Activated naive CD4-positive, alpha-beta T cell treated with anti-CD3 and anti-CD28 coated beads for 36 hours (primary cell): Measurements from ENCODE around the gene BRICD5. TPM values are rescaled to one million over a fixed set of nuclear protein-coding genes. Genes with fewer than 3 reads are reported as not detected.

Experiments
- CTCF ChIA-PET: fragments of 350-600 bp; sonication (Branson Sonifier 250); formaldehyde crosslinking; loops from one replicate; lab custom pipeline; 2021; ENCODE audit warnings: antibody characterized with exemption; lab: Charles Lee
- DNase-seq: peaks from one replicate; pipeline ENCODE4 v3.0.0-alpha.2; 2020
- H3K27ac Mint-ChIP-seq: one replicate; pipeline ENCODE4 v1.8.0; 2021; ENCODE audit warnings: mild to moderate bottlenecking, mixed read lengths
- H3K27me3 Mint-ChIP-seq: one replicate; pipeline ENCODE4 v1.8.0; 2021; ENCODE audit warnings: low read depth, mixed read lengths
- H3K36me3 Mint-ChIP-seq: one replicate; pipeline ENCODE4 v1.8.0; 2021; ENCODE audit warnings: low read depth, mixed read lengths
- H3K4me1 Mint-ChIP-seq: one replicate; pipeline ENCODE4 v1.8.0; 2021; ENCODE audit warnings: low read depth, mixed read lengths
- H3K4me3 Mint-ChIP-seq: one replicate; pipeline ENCODE4 v1.8.0; 2021; ENCODE audit warnings: mild to moderate bottlenecking, moderate library complexity, mixed read lengths
- H3K9me3 Mint-ChIP-seq: one replicate; pipeline ENCODE4 v1.8.0; 2021; ENCODE audit warnings: mixed read lengths
- intact Hi-C: fragments of 100-400 bp; cut with micrococcal nuclease; formaldehyde crosslinking; loops from one replicate; pipeline ENCODE4 v1.15.1; 2023
- total RNA-seq, 2 experiments: library from RNA; stranded (reverse); gene quantifications; one replicate each; pipeline ENCODE4 v1.2.3, GENCODE V29; 2021

BRICD5 gene
- total RNA-seq, 2 experiments from 2014 or later: 2.6 to 3.1 TPM

DNA sequence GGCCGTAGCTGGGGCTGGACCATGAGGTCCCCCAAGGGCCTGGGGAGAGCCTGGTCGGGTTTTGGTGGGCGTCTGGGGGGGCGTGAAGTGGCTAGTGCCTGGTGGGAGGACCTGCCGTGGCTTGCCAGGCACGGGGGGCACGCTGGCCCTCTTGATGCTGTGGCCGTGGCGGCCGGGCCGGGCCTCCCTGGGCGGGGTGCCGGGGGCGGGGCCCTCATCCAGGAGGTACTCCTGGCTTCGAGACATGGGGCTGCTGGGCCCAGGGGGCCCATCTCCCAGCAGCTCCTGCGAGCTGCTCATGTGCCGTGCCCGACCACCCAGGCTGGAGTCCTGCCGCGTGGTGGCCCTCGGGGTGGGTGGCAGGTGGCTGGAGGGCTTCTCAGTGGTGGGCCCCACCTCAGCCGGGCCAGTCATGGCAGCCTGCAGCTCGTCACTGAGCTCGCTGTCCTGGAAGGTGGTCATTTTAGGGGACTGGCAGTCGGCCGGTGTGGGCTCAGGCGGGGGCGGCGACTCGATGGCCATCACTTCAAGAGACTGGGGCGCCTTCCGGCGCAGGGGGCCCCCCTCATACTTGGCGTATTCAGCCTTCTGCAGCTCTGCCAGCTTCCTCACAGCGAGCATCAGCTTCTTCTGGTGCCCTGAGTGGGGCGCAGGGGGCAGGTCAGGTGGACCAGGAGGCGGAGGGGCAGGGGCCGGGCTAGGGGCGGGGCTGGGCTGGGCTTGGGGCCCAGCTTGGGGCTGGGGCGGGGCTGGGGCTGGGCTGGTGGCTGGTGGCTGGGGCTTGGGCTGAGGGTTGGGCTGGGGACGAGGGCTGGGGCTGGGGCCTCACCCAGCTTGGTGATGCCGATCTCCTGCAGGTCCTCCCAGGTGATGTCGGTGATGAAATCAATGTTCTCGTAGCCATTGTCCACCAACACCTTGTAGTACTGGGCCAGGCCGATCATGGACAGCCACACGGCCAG, 29.4 kb downstream of the BRICD5 start:
- no peak for DNase-seq
- intact Hi-C loops: no loop called here
- H3K9me3 Mint-ChIP-seq: no peaks in the 10 kb centered on the region
- peaks cover 2% of the 10 kb centered on the region for H3K36me3 Mint-ChIP-seq
- no peaks in the 10 kb centered on the region for H3K27me3 Mint-ChIP-seq
- CTCF ChIA-PET: interaction anchor here (0.6 kb wide), 1 partner anchor 135 kb away, joined by 9 read pairs; no protein-coding TSS in a partner anchor
- no peak overlapping the region for H3K4me3 Mint-ChIP-seq
- H3K4me1 Mint-ChIP-seq: no peaks in the 10 kb centered on the region
- no peak overlapping the region for H3K27ac Mint-ChIP-seq

DNA sequence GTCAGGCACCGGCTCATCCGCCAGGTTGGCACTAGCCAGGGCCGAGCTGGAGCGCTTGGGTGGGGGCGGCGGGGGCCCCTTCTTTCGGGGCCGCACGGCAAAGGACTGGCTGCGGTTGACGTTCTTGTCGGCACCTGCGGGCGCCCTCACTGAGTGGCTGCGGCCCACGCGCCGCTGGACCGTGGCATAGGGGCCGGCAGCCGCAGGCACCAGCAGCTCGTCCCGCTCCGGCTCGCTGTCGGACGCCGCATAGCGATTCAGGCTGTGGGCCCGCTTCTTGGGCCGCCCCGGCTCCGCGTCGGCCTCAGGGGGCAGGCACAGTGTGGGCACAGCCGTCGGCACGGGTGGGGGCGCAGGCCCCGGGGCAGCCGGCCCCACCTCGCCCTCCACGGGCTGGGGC, 30.2 kb downstream of the BRICD5 start:
- CTCF ChIA-PET: interaction anchor here (0.6 kb wide), 1 partner anchor 136 kb away, joined by 9 read pairs; no protein-coding TSS in a partner anchor

DNA sequence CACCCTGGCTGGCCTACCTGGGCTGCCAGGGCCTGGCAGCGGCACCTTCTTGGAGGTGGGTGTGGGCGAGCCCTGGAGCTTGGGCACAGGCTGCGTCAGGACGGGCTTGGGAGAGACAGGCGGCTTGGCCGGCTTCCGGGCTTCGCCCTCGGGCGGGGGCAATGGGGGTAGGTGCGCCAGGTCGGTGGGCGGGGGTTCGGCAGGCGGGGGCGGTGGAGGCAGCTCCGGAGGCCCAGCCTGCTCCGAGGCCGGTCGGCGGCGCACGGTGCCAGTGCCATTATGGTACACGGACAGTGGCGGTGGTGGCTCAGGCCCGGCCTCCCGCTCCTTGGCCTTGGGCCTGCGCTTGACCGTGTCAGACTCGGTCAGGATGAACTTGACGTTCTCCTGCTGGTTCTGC, 31.1 kb downstream of the BRICD5 start:
- Mint-ChIP-seq H3K9me3 (no peaks in the 10 kb centered on the region), H3K4me1 (no peaks in the 10 kb centered on the region), H3K4me3 (no peak overlapping the region), H3K36me3 (peaks cover 5% of the 10 kb centered on the region), H3K27ac (no peak overlapping the region), H3K27me3 (no peaks in the 10 kb centered on the region)
- CTCF ChIA-PET: no interaction called here
- intact Hi-C loops: no loop called here
- no peak for DNase-seq

More for the DNA sequence above, 30.2 kb downstream of the BRICD5 start:
- no peaks in the 10 kb centered on the region for H3K4me1 Mint-ChIP-seq
- no peak overlapping the region for H3K27ac Mint-ChIP-seq
- DNase-seq: no peak
- intact Hi-C loops: no loop called here
- peaks cover 5% of the 10 kb centered on the region for H3K36me3 Mint-ChIP-seq
- H3K9me3 Mint-ChIP-seq: no peaks in the 10 kb centered on the region
- no peaks in the 10 kb centered on the region for H3K27me3 Mint-ChIP-seq
- H3K4me3 Mint-ChIP-seq: no peak overlapping the region

DNA sequence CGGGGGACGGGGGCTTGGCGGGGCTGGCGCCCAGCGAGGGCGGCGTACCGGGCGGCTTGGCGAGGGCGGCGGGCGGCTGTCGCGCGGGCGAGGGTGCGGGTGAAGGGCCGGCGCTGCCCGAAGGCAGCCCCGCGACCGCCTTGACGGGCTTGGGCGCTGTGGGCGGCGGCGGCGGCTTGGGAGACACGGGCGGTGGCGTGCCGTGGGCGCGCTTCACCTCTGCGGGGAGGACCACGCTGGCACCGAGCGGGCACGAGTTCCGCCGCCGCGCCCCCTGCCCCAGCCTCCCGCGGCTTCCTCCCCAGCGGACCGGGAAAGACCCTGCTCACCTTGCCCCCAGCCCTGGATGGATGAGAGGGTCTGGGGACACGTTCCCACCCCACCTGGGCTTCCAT, 31.6 kb downstream of the BRICD5 start:
- Mint-ChIP-seq H3K27me3 (no peaks in the 10 kb centered on the region), H3K27ac (no peak overlapping the region), H3K9me3 (no peaks in the 10 kb centered on the region), H3K4me1 (no peaks in the 10 kb centered on the region), H3K36me3 (peaks cover 8% of the 10 kb centered on the region), H3K4me3 (no peak overlapping the region)
- CTCF ChIA-PET: no interaction called here
- intact Hi-C loops: no loop called here
- no peak for DNase-seq

DNA sequence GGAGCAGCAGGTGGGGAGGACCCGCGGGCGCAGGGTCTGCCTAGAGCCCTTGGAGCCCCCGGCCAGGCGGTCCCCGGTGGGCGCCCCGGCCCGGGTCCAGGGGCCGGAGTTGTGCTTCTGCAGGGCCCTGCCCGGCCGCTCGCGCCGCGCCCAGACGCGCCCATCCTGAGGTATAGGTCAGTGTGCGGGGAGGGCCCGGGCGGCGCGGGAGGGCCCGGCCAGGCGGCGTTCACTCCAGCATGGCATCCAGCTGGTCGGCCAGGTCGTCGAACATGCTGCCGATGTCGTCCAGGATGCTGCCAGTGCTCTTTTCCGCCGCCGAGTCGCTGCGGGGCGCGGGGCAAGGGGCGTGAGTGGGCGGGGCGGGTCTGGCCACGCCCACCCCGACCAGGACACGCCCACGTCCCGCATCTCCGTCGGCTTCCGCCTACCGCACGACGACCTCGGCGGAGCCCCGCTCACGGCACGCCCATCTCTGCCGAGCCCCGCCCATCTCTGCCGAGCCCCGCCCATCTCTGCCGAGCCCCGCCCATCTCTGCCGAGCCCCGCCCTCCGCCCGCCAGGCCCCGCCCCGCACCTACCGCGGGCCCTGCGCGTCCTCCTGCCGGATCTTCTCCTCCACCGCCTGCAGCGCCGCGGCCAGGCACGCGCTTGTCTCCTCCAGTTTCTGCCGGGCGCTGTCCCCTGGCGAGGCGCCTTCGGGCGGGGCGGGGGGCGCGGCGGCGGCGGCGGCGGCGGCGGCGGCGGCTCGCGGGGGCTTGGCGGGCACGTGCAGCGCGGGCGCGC, 32.1 kb downstream of the BRICD5 start:
- DNase-seq: peak; percentile 12
- Mint-ChIP-seq H3K36me3 (peaks cover 11% of the 10 kb centered on the region), H3K27me3 (no peaks in the 10 kb centered on the region), H3K9me3 (no peaks in the 10 kb centered on the region), H3K4me1 (no peaks in the 10 kb centered on the region), H3K4me3 (no peak overlapping the region), H3K27ac (no peak overlapping the region)
- CTCF ChIA-PET: no interaction called here
- intact Hi-C loops: no loop called here

DNA sequence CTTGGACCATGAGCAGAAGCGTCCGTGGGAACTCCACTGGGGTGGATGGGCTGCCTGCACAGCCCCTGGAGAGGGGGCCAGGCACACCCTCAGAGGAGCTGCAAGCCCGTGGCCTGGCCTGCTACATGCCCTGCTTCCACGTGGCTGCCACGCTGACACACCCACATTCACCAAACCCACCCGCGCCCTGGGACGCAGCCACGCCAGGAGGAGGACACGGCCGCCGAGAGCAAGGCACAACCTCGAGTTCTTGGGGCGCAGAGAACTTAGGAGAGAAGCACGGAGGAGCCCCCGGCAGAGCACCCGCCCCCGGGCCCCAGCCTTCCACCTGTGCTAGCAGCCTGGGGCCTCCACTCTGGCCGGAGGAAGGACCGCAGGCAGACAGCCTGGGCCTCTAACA, 33.1 kb downstream of the BRICD5 start:
- Mint-ChIP-seq H3K9me3 (no peaks in the 10 kb centered on the region), H3K27me3 (no peaks in the 10 kb centered on the region), H3K27ac (no peak overlapping the region), H3K4me1 (no peaks in the 10 kb centered on the region), H3K4me3 (no peak overlapping the region), H3K36me3 (peaks cover 15% of the 10 kb centered on the region)
- DNase-seq: no peak
- intact Hi-C loops: no loop called here
- CTCF ChIA-PET: no interaction called here

DNA sequence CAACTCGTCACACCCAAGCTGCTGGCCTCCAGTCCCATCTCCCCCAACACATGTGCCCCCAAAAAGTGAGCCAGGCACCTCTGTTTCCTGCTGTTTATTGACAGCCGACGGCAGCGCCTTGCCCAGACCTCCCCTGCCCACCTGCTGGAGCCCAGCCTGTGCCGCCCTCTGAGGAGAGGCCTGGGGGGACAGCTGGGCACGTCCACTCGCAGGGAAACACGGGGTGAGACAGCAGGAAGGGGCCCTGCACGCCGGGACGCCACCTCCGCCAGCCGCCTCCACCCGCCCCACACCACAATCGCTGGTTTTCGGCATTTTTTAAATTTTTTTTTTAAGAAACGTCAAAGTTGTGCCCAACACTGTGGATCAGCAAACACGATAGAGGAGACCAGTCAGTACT, 33.6 kb downstream of the BRICD5 start:
- peaks cover 15% of the 10 kb centered on the region for H3K36me3 Mint-ChIP-seq
- no peaks in the 10 kb centered on the region for H3K9me3 Mint-ChIP-seq
- no peak for DNase-seq
- H3K27ac Mint-ChIP-seq: no peak overlapping the region
- H3K27me3 Mint-ChIP-seq: no peaks in the 10 kb centered on the region
- H3K4me1 Mint-ChIP-seq: no peaks in the 10 kb centered on the region
- intact Hi-C loops: no loop called here
- no peak overlapping the region for H3K4me3 Mint-ChIP-seq
- CTCF ChIA-PET: no interaction called here

DNA sequence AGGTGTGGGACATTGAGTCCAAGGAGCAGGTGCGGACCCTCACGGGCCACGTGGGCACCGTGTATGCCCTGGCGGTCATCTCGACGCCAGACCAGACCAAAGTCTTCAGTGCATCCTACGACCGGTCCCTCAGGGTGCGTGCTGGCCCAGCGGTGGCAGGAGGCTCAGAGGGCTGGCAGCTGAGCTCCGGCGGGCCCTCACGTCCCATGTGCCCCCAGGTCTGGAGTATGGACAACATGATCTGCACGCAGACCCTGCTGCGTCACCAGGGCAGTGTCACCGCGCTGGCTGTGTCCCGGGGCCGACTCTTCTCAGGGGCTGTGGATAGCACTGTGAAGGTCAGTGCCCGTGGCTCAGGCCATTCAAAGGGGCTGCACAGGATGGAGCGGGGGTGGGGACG, 34.6 kb downstream of the BRICD5 start:
- intact Hi-C loops: no loop called here
- CTCF ChIA-PET: no interaction called here
- H3K9me3 Mint-ChIP-seq: no peaks in the 10 kb centered on the region
- no peaks in the 10 kb centered on the region for H3K27me3 Mint-ChIP-seq
- H3K4me3 Mint-ChIP-seq: no peak overlapping the region
- H3K27ac Mint-ChIP-seq: no peak overlapping the region
- H3K36me3 Mint-ChIP-seq: peaks cover 15% of the 10 kb centered on the region
- no peak for DNase-seq
- no peaks in the 10 kb centered on the region for H3K4me1 Mint-ChIP-seq

DNA sequence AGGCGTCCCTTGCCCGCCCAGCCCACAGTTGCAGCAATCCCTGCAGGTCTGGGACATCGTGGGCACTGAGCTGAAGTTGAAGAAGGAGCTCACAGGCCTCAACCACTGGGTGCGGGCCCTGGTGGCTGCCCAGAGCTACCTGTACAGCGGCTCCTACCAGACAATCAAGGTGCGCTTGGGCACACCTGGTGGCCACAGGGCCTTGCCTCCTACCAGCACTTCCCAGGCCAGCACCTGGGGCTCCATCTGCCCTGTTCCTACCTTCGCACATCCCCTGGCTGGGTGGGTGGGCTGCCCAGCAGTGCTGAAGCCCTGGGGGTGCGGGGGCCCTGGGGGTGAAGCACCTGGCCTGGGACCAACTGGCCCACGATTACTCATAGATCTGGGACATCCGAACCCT, 35.2 kb downstream of the BRICD5 start:
- no peak overlapping the region for H3K27ac Mint-ChIP-seq
- H3K4me3 Mint-ChIP-seq: no peak overlapping the region
- no peaks in the 10 kb centered on the region for H3K9me3 Mint-ChIP-seq
- CTCF ChIA-PET: no interaction called here
- intact Hi-C loops: no loop called here
- H3K27me3 Mint-ChIP-seq: no peaks in the 10 kb centered on the region
- no peak for DNase-seq
- H3K4me1 Mint-ChIP-seq: no peaks in the 10 kb centered on the region
- peaks cover 15% of the 10 kb centered on the region for H3K36me3 Mint-ChIP-seq

DNA sequence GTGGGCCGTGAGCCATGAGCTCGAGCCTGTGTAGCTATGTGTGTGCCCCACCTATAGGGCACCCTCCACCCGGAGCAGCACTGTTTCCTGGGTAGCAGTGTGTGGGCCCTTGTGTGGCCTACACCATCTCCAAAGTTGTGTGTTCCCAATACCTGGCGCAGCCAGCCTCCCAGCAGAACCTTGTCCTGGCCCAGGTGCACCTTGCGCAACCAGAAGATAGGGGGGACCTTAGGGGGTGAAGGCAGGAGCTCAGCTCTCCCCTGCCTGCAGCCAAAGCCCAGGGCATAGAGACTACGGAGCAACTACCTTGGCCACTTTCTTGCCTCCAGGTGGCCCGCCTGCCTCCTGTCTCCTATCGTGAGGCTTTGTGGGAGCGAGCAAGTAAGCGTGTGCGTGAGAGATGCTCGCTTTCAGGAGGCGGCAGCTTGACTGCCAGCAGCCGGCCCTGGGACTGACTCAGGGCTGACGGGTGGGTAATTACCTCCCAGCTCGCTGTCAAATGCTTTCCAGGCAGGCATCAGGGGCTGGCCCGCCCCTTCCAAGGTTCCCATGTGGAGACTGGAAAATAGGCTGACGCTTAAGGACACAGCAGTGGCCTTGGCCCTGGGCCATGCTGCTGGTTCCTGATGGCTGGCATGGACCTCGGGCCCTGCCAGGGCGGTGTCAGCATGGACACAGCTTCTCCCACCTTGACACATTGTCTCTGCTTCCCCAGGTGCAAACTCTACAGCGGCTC, 36.1 kb downstream of the BRICD5 start:
- Mint-ChIP-seq H3K9me3 (no peaks in the 10 kb centered on the region), H3K27ac (no peak overlapping the region), H3K4me1 (no peaks in the 10 kb centered on the region), H3K4me3 (no peak overlapping the region), H3K36me3 (peaks cover 15% of the 10 kb centered on the region), H3K27me3 (no peaks in the 10 kb centered on the region)
- CTCF ChIA-PET: no interaction called here
- no peak for DNase-seq
- intact Hi-C loops: no loop called here

DNA sequence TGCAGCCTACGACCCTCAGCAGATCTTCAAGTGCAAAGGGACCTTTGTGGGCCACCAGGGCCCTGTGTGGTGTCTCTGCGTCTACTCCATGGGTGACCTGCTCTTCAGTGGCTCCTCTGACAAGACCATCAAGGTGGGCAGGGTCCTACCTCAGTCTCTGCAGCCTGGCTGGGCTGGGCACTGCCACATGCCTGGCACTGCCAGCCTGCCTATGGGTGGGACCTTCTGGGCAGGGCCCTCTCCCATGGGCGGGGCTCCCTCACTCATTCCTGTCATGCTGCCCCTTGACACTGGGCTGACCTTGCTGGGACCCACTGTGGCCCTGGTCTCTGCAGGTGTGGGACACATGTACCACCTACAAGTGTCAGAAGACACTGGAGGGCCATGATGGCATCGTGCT, 36.7 kb downstream of the BRICD5 start:
- Mint-ChIP-seq H3K9me3 (no peaks in the 10 kb centered on the region), H3K4me1 (no peaks in the 10 kb centered on the region), H3K27ac (no peak overlapping the region), H3K4me3 (no peak overlapping the region), H3K27me3 (no peaks in the 10 kb centered on the region), H3K36me3 (peaks cover 15% of the 10 kb centered on the region)
- no peak for DNase-seq
- CTCF ChIA-PET: no interaction called here
- intact Hi-C loops: no loop called here

DNA sequence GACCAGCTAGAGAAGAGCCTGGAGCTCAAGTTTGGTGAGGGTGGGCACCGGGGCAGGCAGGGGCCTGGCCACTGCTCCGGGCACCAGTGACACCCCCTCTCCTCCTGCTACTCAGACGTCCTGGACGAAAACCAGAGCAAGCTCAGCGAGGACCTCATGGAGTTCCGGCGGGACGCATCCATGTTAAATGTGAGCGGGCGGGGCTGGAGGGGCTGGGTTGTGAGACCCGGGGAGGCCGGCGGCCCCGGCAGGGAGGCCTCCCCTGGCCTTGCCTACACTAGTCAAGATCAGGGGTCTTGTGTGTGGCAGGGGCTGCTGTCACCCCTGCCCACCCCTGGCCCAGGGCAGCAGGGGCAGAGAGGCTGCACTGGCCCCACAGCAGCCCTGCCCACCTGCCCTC, 37.3 kb downstream of the BRICD5 start:
- no peak for DNase-seq
- no peak overlapping the region for H3K27ac Mint-ChIP-seq
- no peaks in the 10 kb centered on the region for H3K9me3 Mint-ChIP-seq
- H3K36me3 Mint-ChIP-seq: peaks cover 15% of the 10 kb centered on the region
- intact Hi-C loops: no loop called here
- CTCF ChIA-PET: no interaction called here
- H3K4me3 Mint-ChIP-seq: no peak overlapping the region
- no peaks in the 10 kb centered on the region for H3K27me3 Mint-ChIP-seq
- H3K4me1 Mint-ChIP-seq: no peaks in the 10 kb centered on the region
